GM21390 (cell line): ENCODE measurements around the gene DEFB112.

Source experiments
- ATAC-seq: cut with Tn5 transposase; IDR thresholded peaks from one replicate; pipeline ENCODE4 v1.9.1; 2021; ENCODE audit not compliant: unreplicated experiment

The DEFB112 gene, protein sequence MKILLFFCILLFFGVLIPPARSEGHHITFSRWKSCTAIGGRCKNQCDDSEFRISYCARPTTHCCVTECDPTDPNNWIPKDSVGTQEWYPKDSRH

DNA sequence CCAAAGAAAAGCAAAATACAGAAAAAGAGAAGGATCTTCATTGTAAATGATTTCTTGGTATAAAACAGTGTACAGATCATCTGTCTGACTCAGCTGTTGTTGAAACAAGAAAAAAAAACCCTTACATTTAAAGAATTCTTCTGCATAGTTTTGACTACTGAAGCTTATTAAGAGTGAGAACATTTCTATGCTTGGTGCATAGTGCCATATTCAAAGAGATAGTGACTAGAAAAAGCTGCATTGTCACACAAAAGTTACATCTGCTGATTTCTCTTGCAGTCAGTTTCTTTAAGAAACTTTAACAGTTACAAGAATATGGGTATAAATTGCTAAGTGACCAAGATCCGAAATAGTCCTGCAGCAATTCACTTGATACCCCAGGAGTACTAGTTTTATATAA, at the start of gene DEFB112:
DEFB112 (minus strand) TSS at position 101 of the 400 bp plus-strand sequence; CDS start at position 41, 60 bp downstream.
- no peak for ATAC-seq

DNA sequence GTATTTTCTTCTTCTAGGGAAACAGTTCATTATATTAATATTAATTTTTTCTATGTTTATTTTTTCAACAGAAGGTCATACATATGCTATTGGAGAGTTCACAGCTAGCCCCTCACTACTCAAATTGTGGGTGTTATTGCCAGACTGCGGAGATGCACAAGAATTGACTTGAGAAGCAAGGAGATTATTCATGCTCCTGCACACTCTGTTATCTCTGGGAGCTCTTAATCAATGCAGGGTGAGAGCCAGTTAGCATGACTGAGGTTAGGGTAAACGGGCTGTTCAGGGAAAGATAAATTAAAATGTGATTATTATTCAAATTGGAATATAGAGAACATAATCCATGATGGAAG, 48.9 kb upstream of the DEFB112 start:
- ATAC-seq: no peak

DNA sequence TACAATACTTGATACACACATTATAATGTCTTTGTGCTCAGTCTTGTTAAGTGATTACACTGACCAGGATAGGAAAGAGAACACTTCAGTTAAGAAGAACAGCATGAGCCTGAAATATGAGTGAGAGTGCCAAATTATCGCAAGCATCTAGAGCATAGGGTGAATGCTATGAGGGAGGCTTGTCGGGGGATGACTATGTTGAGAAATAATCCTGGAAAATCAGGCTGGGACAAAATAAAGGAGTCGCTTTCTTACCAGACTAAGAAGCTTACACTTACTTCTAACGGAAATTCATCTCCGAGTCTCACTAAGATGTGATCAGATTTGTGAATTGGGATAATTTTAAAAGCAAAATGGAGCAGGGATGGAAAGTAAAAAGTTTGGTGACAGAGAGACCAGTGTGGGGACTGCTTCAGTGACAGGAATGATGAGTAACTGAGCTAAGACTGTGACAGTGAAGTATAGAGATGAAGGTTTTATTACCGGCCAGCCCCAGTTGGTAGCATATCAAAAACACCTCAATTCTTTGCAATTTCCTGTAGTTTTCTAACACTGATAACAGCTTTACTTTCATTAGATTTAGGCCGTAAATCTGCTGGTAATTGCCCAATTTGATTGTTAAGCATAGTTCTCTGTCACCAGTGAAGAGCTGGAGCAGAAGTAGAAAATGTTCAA, 48.4 kb upstream of the DEFB112 start:
- no peak for ATAC-seq

DNA sequence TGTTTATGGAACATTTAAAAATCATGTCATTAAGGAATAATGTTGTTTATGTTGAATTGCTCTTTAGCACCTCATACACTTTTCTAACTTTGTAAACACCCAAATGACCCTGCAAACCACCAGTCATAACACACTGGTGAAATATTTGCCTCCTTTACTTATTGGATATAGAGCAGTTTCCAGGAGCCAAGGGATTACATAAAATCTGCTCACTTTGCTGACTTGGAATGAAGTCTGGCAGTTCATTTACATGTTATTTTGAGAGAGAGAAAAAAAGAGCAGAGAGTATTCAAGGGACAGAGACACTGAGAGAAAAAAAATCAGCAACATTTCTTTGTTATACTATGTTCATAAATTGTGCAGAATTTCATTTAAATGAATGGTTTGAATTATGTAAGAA, 46.6 kb upstream of the DEFB112 start:
- no peak for ATAC-seq

DNA sequence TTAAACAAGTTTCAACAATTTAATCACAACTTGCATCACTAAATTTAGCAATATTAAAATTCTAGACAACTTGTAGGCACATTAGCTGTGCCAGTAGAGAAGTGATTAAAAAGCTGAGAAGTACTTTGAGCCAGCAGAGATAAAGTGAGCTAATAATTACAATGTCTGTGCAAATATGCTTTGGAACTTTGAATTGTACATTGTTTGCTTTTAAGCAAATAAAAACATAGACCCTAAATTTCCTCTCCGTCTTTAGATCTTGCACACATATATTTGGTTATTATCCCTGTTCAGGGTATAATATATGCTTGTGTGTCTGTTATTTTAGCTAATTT, 44.2 kb upstream of the DEFB112 start:
- ATAC-seq: no peak

DNA sequence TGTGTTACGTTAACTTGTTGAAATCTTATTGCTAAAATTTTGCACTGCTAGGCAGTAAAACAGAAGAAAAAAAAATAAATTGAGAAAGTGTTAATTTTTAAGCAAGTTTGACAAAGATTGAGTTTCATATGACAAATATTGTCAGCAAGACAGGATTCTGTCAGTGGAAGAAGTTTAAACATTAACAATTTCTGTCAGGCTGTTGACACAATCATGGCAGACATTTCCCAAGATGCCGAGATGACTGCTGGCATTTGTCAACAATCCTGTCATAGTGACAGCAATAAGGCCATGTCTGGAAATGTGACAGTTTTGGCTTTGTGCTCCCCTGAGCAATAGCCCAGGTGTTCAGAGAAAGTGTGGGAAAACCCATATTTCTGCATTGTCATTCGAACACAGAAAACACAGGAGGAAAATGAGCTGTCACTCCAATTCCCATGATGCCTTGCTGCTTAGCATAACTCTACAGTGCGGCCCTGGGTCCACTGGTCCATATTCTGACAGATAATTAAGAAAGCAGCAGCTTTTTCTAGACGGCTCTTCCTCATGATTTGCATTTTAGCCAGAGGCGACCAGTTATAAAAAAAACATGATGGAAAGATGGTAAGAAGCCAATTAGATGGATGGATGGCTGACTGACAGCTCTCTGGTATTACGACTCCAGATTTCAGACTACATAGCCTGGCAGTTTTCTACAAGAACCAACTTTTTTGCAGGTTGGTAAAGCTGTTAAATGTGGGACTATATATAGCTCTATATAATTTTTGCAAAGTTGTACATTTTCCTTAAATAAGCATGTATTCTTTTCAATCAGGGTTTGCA, 43.6 kb upstream of the DEFB112 start:
- ATAC-seq: no peak

DNA sequence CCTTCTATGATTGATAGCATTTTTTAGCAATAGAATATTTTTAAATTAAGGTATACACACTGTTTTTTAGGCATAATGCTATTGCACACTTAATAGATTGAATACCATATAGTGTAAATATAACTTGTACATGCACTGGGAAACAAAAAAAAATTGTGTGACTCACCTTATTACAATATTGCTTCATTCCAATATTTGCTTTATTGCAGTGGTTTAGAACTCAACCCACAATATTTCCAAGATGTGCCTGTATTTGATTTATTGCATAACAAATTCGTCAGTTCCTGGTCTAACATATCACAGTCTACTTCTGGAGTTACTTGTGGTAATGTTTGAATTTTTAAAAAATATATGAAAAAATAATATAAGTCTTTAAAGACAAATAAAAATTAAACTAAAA, 41.9 kb upstream of the DEFB112 start:
- no peak for ATAC-seq

DNA sequence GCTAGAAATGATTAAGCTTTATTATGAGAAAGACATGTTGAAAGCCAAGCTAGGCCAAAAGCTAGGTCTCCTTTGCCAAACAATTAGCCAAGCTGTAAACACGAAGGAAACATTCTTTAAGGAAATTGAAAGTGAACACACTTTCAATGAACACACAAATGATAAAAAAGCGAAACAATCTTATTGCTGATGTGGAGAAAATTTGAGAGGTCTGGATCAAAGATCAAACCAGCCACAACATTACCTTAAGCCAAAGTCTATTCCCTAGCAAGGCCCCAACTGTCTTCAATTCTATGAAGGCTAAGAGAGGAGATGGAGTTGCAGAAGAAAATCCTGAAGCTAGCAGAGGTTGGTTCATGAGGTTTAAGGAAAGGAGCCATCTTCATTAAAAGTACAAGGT, 40.2 kb upstream of the DEFB112 start:
- no peak for ATAC-seq

DNA sequence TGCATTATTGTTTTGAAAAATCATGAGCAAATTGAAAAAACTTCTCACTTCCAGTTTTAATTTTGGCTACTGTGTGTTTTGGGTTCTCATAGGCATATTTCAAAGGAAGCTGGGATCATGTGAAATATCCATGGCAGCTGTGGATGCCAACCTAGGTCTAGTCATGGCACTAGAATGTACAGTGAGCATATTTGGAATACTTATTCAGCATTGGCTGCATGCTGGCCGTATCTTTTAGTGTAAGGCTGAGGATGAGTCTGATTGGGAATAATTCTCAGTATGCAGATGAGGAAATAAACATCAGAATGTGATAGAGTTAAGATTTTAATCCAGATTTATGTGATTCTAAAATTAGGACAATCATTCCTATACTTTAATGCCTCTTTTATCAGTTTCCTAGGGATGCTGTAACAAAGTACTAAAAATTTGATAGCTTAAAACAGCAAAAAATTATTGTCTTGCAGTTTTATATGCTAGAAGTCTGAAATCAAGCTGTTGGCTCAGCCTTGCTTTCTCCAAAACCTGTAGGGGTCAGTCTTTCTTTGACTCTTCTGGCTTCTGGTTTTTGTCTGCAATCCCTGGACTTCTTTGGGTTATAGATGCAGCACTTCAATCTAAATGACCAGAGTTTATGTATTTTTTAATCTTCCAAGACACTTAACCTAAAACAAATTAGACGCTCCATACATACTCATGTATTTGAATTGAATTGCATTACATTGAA, 37.7 kb upstream of the DEFB112 start:
- no peak for ATAC-seq

DNA sequence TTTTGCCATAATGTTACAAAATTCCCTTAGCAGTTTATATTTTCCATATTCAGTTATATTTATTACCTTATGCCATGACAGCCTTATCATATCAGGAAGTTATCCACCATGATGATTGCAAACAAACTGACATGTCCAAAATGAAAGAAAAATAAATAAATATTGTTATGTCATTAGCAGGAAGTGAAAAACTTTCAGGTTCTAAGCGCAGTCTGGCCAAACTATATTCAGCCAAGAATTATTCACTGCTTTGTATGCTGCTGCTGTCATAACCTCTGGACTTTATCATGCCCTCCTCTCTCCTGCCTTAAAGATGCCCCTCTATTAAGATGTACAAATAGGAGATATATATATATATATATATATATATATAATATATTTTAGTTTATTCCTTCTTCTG, 27.7 kb upstream of the DEFB112 start:
- no peak for ATAC-seq

DNA sequence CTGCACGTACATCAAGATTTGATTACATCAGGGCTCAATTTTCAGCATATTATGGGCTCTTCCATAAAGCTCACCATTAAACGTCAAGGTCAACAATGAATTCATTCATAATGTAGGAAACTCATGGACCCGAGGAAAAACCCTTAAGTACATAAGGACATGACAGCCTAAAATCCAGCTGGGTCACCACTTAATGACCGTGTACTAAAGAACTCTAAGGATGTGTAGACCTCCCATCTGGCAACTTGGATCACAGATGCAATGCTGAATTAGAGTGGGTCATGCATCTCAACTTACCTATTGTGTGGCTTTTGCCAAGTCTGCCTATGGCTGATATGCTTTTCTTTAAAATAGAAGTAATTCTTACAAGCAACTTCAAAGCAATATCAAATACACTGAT, 26.7 kb upstream of the DEFB112 start:
- ATAC-seq: no peak

DNA sequence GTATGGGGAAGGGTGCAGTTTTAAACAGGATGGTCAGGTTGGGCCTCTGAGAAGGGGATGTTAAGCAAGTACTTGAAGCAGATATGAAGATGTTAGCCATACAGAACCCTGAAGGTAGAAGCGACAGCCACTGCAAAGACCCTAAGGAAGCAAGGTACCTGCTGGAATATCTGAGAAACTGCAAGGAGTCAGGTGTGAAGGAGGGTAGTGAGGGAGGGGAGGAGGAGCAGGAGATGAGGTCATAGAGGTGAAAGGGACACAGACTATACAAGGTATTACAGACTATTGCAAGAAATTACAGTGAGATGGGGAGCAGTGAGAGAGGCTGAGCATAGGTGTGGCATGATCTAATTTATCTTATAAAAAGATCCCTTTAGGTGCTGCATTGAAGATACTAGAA, 22.2 kb upstream of the DEFB112 start:
- no peak for ATAC-seq

DNA sequence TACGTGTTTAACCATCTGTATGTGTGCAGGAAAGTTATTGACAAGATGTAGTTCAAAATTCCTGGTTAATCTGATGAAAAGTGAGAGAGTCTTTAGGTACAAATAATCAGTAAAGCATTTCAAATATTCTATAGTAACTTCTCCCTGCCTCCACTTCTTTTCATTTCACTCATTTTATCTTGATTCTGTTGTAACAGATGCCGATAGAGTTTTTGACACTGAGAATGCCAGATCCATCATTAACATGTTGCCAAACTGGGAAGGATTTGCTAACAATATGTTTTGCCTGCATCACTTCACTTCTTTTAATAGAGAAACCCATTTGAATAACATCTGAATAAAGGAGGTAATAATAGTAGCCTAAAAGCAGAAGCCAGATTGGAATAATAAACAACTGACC, 20.4 kb upstream of the DEFB112 start:
- no peak for ATAC-seq

DNA sequence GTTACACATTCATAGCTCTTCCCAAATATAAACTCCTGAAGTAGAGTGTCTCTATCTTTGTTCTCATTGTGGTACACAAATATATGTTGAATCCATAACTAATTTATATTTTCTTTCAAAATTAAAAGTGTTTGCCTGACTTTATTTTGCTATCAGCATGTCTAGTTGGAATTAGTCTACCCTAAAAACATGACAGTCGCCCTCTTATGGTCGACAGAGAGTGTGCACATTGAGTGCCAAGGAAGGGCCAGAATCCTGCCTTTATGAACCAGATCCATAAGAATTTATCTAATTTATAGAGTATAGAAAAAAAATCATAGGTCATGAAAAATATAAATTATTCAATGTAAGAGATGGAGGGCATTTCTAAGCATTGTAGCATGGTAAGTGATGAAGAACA, 12.3 kb upstream of the DEFB112 start:
- no peak for ATAC-seq

DNA sequence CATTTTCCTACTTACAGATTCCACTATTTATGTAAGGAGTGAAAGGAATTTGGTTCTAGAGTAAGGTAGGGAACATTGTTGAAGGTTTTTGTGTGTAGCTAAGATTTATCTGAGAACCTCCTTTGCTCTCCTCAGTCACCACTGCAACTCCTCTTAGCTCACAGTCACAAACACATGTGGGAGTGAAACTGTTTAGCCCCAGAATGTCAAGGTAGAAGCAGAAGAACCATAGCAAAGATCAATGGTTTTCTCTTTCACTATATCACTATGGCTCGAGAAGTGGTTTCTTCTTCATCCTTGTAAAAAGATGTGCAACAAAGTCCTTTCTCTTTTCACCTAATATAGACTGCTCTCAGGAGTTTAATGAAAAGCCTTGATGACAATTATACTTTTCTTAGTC, 6.5 kb upstream of the DEFB112 start:
- no peak for ATAC-seq

DNA sequence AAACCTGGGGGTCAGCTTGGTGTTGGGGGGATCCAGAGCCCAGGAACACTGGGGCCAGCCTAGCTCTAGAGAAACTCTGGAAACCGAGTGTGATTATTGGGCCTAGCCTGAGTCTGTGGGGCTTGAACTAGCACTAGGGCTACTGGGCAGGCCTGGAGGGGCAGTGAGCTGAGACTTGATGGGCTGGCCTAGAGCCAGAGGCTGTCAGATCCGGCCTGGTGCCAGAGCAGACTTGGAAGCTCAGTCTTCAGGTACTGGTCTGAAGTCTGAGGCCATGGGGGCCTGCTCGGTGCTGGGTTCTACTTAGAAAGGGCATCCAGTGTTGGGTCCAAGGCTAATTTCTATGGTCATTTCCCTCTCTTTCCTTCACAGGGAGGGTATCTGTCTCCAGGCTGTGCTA, 2.7 kb downstream of the DEFB112 start:
- no peak for ATAC-seq

DNA sequence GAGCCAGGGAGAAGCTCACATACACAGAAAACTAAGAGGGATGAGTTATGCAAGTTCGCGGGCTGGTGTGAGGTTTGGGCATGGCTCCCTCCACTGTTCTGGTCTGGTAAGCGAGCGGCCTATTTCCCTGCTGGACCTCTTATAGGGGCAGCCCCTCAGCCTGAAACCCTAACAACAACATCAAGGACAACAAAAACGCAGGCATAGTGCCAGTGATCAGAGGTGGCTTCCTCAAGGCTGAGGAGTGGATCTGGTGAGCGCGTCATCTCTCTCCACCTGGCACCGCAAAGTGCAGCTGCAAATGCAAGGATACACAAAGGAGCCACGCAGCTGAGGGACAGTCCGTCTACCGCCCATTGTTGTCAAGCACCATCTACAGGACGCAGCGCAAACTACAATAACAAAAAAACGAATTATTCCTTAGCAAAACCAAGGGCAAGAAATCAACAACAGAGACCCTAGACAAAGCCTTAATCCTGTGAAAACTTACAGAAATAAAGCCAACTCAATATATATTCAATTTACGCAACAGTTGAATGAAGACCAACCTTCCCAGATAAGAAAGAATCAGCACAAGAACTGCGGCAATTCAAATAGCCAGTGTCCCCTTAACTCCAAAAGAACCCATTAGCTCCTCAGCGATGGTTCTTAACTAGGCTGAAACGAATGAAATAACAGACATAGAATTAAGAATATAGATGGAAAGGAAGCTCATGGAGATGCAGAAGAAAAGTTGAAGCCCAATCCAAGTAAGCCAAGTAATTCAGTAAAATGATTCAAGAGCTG, 18.8 kb downstream of the DEFB112 start:
- ATAC-seq: no peak

DNA sequence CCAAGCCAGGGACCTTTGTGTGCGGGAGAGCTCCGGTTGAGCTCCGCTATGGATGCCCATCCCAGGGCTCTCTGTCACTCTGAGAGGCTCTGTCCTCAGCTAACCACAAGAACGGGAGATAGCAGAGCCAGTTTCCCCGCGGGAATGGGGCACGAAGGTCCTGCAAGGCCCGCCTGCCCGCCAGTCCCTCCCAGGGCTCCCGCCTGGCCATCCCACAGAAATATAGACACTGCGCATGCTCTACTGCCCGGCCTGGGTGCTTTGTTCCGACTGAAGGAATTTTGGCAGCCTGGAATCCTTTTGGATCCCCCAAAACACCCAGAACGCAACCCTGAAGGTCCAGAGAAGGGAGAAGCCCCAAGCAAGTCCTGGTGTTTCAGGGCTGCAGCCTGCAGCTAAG, 19.4 kb downstream of the DEFB112 start:
- no peak for ATAC-seq

DNA sequence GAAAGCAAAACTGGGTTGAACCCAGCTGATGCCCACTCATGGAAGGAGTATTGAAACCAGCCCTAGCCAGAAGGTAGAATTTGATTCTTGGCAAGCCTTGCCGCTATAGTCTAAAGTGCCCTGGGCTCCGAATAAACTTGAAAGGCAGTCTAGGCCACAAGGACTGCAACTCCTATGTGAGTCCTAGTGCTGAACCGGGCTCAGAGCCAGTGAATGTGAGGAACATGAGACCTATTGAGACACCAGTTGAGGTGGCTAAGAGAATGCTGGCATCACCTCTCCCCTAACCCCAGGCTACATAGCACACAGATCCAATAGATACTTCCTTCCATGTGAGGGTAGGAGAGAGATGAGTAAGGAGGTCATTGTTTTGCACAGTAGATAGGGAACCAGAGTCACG, 24.5 kb downstream of the DEFB112 start:
- ATAC-seq: no peak

DNA sequence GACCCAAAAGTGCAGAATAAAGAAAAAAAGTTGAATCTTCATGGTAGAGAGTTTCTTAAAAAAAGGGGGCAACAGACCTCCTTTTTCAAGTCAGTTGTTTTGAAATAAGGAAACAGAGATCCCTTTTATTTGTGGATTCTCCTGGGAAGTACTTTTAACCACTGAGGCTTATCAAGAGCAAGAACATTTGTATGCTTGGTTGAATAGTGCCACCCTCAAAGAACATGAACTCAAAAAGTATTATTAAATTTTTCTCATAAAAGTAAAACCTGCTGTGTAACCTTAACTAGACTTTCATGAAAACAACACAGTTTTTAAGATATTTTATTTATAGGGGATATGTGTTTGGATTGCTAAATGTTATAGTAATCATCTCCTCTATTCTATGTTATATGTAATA, 27.8 kb downstream of the DEFB112 start, which contains the start of gene DEFB110:
DEFB110 (minus strand) TSS at position 101 of the 400 bp plus-strand sequence; CDS start at position 42, 59 bp downstream.
- ATAC-seq: no peak

DNA sequence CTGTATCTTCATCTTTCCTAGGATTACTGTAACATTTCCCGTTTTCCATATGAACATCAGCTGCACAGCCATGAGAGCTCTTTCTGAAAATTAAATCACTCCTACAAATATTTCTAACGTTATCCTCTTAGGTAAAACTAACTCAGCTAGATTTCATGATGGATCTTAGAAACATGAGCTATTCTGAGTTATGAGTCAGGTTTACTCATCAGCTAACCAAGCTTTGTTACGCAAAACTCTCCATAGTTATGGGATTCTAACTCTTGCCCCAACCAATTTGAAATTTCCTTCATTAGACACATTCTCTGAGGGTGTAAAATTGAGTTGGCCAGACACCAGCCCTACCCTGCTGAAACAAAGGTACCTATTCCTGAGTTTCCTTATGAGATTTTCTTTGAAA, 41.9 kb downstream of the DEFB112 start:
- no peak for ATAC-seq
